Stomach (tissue), 9 donors: ENCODE results near the gene VAV2. TPM values are rescaled to one million over a fixed set of nuclear protein-coding genes. Genes with fewer than 3 reads are reported as not detected.

Experiments used
- DNase-seq, 2 donors: peaks; one replicate each; pipeline versions ENCODE4 v3.0.0 to v3.0.0-alpha.2; 2013 to 2019
- H3K27ac ChIP-seq, 5 donors: fragments of 200-600 bp in 4 of 5; sonication (generic) in 4 of 5; one replicate each; pipeline ENCODE4 v1.5.1; 2013 to 2019; ENCODE audit warnings: mild to moderate bottlenecking in 1 of 5, moderate library complexity in 1 of 5
- H3K27me3 ChIP-seq, 3 donors: fragments of 200-600 bp; sonication (generic); one replicate each; pipeline ENCODE4 v1.5.1; 2017 to 2019; ENCODE audit warnings: mixed run types in 1 of 3
- H3K36me3 ChIP-seq, 4 donors: fragments of 200-600 bp; sonication (generic); 1 replicate in 3 of 4; 2 replicates in 1 of 4; pipeline ENCODE4 v1.5.1; 2016 to 2019
- H3K4me1 ChIP-seq, 4 donors: fragments of 200-600 bp; sonication (generic); one replicate each; pipeline ENCODE4 v1.5.1; 2016 to 2019
- H3K4me3 ChIP-seq, 4 donors: fragments of 200-600 bp; sonication (generic) in 3 of 4; one replicate each; pipeline ENCODE4 v1.5.1; 2016 to 2019; ENCODE audit warnings: mild to moderate bottlenecking in 1 of 4
- H3K9me3 ChIP-seq, 4 donors: fragments of 200-600 bp; sonication (generic); one replicate each; pipeline ENCODE4 v1.5.1; 2016 to 2019
- EP300 ChIP-seq: sonication (generic); formaldehyde crosslinking; IDR thresholded peaks from one replicate; pipeline ENCODE4 v1.6.1; 2017; ENCODE audit warnings: antibody characterized with exemption
- POLR2A ChIP-seq, 4 donors: fragments of 450-650 bp; IDR thresholded peaks; one replicate each; pipeline ENCODE4 v1.6.1; 2016; ENCODE audit warnings: antibody characterized with exemption in 4 of 4, control low read depth in 2 of 4, mild to moderate bottlenecking in 1 of 4, moderate library complexity in 1 of 4
- POLR2AphosphoS5 ChIP-seq, 3 donors: sonication (generic); formaldehyde crosslinking; IDR thresholded peaks; one replicate each; pipeline ENCODE4 v1.6.1; 2016; ENCODE audit warnings: antibody characterized with exemption in 3 of 3
- WGBS, 5 donors: extraction: QIAGEN DNeasy Blood & Tissue Kit in 3 of 5; methylation state at CpG; one replicate each; pipeline versions ENCODE4 v1.1.5 to v1.1.7; 2013 to 2018; 5-methylcytosine and 5-hydroxymethylcytosine counted together
- intact Hi-C: fragments of 100-400 bp; cut with DNase I; formaldehyde crosslinking; loops from one replicate; pipeline ENCODE4 v1.15.1; 2023; ENCODE audit warnings: low total_unique reads
- polyA plus RNA-seq, 3 donors: library from polyadenylated mRNA; stranded (reverse); fragments of 200-250 nt; gene quantifications; one replicate each; pipeline ENCODE4 v1.2.3, GENCODE V29; 2013
- total RNA-seq, 5 donors: library from RNA; depleted of rRNA; stranded (reverse); fragments of >200 nt; gene quantifications; one replicate each; pipeline versions ENCODE4 v1.1.0 to v1.2.3, GENCODE V29; 2014 to 2016
- TF ChIP-seq, protein P1 (sequence below), 7 experiments: fragments of 450-650 bp in 4 of 7; fragments of 200-600 bp in 3 of 7; sonication (generic) in 3 of 7; IDR thresholded peaks; one replicate each; pipeline ENCODE4 v1.5.1; 2016 to 2019; ENCODE audit warnings: antibody characterized with exemption in 7 of 7, control low read depth in 2 of 7, mild to moderate bottlenecking in 1 of 7
- donor health status: healthy with polysubstance abuse.
- donor health status: Bipolar disorder and iron deficiency.
- donor health status: healthy.

The VAV2 gene
- total and polyA plus RNA-seq, 8 donors: 4.1 to 14.2 (median 7.0) TPM

GRCh38 chr9:133800266-133800665 is 191.9 kb downstream of the VAV2 start:
- WGBS, 5 donors: 81 to 92% (median 88%) methylated on average over 4 to 13 of the region's 13 CpGs
- Histone ChIP-seq H3K27ac (no peak overlapping the region), H3K9me3 (no peaks in the 10 kb centered on the region), H3K4me1 (no peaks in the 10 kb centered on the region), H3K4me3 (no peak overlapping the region), H3K36me3 (peaks cover 0 to 42% (median 27%) of the 10 kb centered on the region in 4 donors), H3K27me3 (no peaks in the 10 kb centered on the region)
- intact Hi-C loops: no loop called here
- TF ChIP-seq, protein P1, sequence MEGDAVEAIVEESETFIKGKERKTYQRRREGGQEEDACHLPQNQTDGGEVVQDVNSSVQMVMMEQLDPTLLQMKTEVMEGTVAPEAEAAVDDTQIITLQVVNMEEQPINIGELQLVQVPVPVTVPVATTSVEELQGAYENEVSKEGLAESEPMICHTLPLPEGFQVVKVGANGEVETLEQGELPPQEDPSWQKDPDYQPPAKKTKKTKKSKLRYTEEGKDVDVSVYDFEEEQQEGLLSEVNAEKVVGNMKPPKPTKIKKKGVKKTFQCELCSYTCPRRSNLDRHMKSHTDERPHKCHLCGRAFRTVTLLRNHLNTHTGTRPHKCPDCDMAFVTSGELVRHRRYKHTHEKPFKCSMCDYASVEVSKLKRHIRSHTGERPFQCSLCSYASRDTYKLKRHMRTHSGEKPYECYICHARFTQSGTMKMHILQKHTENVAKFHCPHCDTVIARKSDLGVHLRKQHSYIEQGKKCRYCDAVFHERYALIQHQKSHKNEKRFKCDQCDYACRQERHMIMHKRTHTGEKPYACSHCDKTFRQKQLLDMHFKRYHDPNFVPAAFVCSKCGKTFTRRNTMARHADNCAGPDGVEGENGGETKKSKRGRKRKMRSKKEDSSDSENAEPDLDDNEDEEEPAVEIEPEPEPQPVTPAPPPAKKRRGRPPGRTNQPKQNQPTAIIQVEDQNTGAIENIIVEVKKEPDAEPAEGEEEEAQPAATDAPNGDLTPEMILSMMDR (IDR thresholded peaks at IDR 0.05): no peak
- TF ChIP-seq EP300 (no peak), POLR2A (IDR thresholded peaks at IDR 0.05) (no peak), POLR2AphosphoS5 (IDR thresholded peaks at IDR 0.05) (no peak)
- DNase-seq: no peak

- WGBS, 5 donors: 87 to 98% (median 94%) methylated on average over 16 to 17 of the region's 17 CpGs
- no peak overlapping the region for H3K4me3 ChIP-seq
- intact Hi-C loops: no loop called here
- DNase-seq: no peak
- no peaks in the 10 kb centered on the region for H3K4me1 ChIP-seq
- peaks cover 0 to 46% (median 27%) of the 10 kb centered on the region in 4 donors for H3K36me3 ChIP-seq
- TF ChIP-seq, protein P1 (IDR thresholded peaks at IDR 0.05): no peak
- TF ChIP-seq POLR2AphosphoS5 (IDR thresholded peaks at IDR 0.05): no peak
- no peak for TF ChIP-seq POLR2A (IDR thresholded peaks at IDR 0.05)
- no peak for TF ChIP-seq EP300
- H3K9me3 ChIP-seq: no peaks in the 10 kb centered on the region
- no peak overlapping the region for H3K27ac ChIP-seq
- no peaks in the 10 kb centered on the region for H3K27me3 ChIP-seq
Measured at GRCh38 chr9:133799716-133800115, 192.4 kb downstream of the VAV2 start.

GRCh38 chr9:133799106-133799505 is 193.0 kb downstream of the VAV2 start:
- no peak for TF ChIP-seq POLR2AphosphoS5 (IDR thresholded peaks at IDR 0.05)
- TF ChIP-seq, protein P1 (IDR thresholded peaks at IDR 0.05): no peak
- no peak for TF ChIP-seq EP300
- TF ChIP-seq POLR2A (IDR thresholded peaks at IDR 0.05): no peak
- intact Hi-C loops: no loop called here

GRCh38 chr9:133798160-133798559 is 194.0 kb downstream of the VAV2 start:
- no peak for DNase-seq
- H3K4me1 ChIP-seq: peaks cover 4 to 5% (median 4%) of the 10 kb centered on the region in 4 donors
- no peaks in the 10 kb centered on the region for H3K27me3 ChIP-seq
- no peak overlapping the region for H3K4me3 ChIP-seq
- H3K36me3 ChIP-seq: peaks cover 0 to 39% (median 27%) of the 10 kb centered on the region in 4 donors
- H3K9me3 ChIP-seq: no peaks in the 10 kb centered on the region
- intact Hi-C loops: no loop called here
- TF ChIP-seq POLR2AphosphoS5 (IDR thresholded peaks at IDR 0.05): no peak
- TF ChIP-seq, protein P1 (IDR thresholded peaks at IDR 0.05): no peak
- no peak for TF ChIP-seq EP300
- TF ChIP-seq POLR2A (IDR thresholded peaks at IDR 0.05): no peak
- WGBS, 5 donors: 93 to 95% (median 94%) methylated on average over 8 to 9 of the region's 9 CpGs
- H3K27ac ChIP-seq: no peak overlapping the region

More at GRCh38 chr9:133799106-133799505, 193.0 kb downstream of the VAV2 start:
- Histone ChIP-seq H3K36me3 (peaks cover 0 to 46% (median 27%) of the 10 kb centered on the region in 4 donors), H3K27ac (no peak overlapping the region), H3K27me3 (no peaks in the 10 kb centered on the region), H3K4me1 (no peaks in the 10 kb centered on the region), H3K9me3 (no peaks in the 10 kb centered on the region), H3K4me3 (no peak overlapping the region)
- 87 to 93% (median 90%) methylated on average over 11 of the region's 11 CpGs for WGBS, 5 donors
- no peak for DNase-seq
